ENCODE measurements around the gene MPIG6B. TPM values are rescaled to one million over a fixed set of nuclear protein-coding genes. Genes with fewer than 3 reads are reported as not detected.

The MPIG6B gene
- total RNA-seq, 2 experiments from 2014 or later, result not detected

DNA sequence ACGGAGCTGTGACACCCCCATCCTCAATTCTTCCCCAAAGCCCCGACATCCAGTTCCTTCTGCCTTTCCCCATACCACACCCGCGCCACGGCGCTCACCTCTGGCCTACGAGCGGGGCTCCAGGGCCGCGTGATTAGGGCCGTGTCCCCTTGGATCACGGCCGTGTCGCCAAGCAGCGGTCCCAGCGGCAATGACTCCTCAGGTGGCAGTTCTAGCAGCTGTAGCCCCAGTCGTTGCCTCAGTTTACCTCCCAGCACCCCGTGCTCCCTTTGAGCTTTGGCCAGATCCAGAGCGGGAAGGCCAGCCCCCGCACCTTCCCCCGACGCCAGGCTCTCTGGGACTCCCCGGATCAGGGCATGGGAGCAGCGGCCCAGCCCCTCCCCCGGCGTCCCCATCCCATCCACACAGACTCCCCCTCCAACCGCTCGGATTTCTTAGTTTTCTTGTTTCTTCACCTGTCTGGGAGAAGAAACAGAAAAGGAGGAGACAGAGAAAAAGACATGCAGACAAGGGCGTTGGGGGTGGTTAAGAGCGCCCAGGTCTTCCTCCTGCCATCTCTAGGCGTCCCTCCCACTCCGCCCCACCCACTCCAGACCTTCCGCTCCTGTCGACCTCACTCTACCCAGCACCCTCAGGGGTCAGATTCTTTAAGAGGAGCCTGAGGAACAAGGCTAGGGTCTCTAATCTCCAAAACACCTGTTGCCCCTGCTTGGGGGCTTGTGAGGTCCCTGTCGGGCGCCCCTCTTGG is 5.8 kb downstream of the MPIG6B start, which contains the start of gene DDAH2:
TSS of gene DDAH2 (minus strand) at position 533 of the 748 bp plus-strand sequence. CDS start at position 395, 138 bp downstream.
- Histone ChIP-seq H3K4me2 (ENCODE audit: low read length) (peak within 1 kb of the TSS; percentile 83), H2AFZ (ENCODE audit: low read length) (no peak within 1 kb of the TSS), H3K4me3 (ENCODE audit: low read depth, low read length, poor library complexity, severe bottlenecking) (peak within 1 kb of the TSS; percentile 66), H3K27ac (ENCODE audit: low read depth, low read length, poor library complexity, severe bottlenecking) (peak within 1 kb of the TSS; percentile 60), H4K20me1 (ENCODE audit: insufficient read depth, low read length) (0 out of 2 replicates have a peak, but pooled peaks cover 2% of the 10 kb centered on the region), H3K9me2 (ENCODE audit: insufficient read depth, low read length) (no peaks in the 10 kb centered on the region), H3K36me3 (ENCODE audit: insufficient read depth, low read length) (peaks cover 61% of the 10 kb centered on the region), H3K79me2 (ENCODE audit: insufficient read depth, low read depth, low read length) (peaks cover 4% of the 10 kb centered on the region; the same call in 1 of the 2 replicates), H3K9me3 (ENCODE audit: low read length) (no peaks in the 10 kb centered on the region), H3K4me1 (ENCODE audit: insufficient read depth, low read length, poor library complexity, severe bottlenecking) (peaks cover 48% of the 10 kb centered on the region)
- TF ChIP-seq, protein P1, sequence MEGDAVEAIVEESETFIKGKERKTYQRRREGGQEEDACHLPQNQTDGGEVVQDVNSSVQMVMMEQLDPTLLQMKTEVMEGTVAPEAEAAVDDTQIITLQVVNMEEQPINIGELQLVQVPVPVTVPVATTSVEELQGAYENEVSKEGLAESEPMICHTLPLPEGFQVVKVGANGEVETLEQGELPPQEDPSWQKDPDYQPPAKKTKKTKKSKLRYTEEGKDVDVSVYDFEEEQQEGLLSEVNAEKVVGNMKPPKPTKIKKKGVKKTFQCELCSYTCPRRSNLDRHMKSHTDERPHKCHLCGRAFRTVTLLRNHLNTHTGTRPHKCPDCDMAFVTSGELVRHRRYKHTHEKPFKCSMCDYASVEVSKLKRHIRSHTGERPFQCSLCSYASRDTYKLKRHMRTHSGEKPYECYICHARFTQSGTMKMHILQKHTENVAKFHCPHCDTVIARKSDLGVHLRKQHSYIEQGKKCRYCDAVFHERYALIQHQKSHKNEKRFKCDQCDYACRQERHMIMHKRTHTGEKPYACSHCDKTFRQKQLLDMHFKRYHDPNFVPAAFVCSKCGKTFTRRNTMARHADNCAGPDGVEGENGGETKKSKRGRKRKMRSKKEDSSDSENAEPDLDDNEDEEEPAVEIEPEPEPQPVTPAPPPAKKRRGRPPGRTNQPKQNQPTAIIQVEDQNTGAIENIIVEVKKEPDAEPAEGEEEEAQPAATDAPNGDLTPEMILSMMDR (conservative IDR thresholded peaks at IDR 0.05; ENCODE audit: low read length), result peak; percentile 91
- TF ChIP-seq EZH2phosphoT487 (IDR thresholded peaks at IDR 0.05; ENCODE audit: borderline replicate concordance, low read depth, low read length), result no peak
- intact Hi-C loops (cut with micrococcal nuclease; ENCODE audit: unreplicated experiment), result loop anchor here (1.0 kb wide), 3 partner anchors 9 to 101 kb away; no protein-coding TSS in a partner anchor
- DNase-seq (ENCODE audit: low spot score), result no peak
- CTCF ChIA-PET (ENCODE audit: unreplicated experiment), result no interaction called here
- no TSS peak for BruUV-seq (replicated peaks)
- POLR2A ChIA-PET, result interaction anchor here (1.1 to 2.2 kb wide), 2 partner anchors 11 to 101 kb away, joined by 3 to 19 read pairs; partner anchors contain the start of gene MSH5

DNA sequence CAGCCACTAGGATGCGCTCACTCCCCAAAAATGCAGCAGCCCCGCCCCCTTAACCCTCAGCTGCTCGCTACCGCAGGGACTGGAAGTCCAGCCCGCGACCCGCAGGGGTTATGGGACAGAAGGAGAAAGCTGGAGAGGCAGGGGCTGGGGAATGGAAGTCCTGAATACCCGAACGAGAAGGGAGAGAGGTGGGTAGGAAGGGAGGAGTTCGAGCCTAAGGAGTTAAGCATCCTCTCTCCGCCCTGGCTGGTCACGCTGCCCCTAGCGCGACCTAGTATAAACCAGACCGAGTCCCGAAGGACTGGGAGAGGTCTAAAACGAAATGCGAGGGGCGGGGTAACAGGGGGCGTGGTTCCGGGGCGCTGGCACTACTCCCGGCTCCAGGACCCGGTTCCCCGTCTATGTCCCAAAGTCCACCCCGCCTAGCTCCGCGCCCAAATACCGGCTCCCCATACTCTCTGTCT is 6.4 kb downstream of the MPIG6B start:
- 0 out of 2 replicates have a peak, but pooled peaks cover 8% of the 10 kb centered on the region for H4K20me1 ChIP-seq (ENCODE audit: insufficient read depth, low read length)
- H3K9me2 ChIP-seq (ENCODE audit: insufficient read depth, low read length), result no peaks in the 10 kb centered on the region
- H3K9me3 ChIP-seq (ENCODE audit: low read length), result no peaks in the 10 kb centered on the region
- TF ChIP-seq, protein P1 (conservative IDR thresholded peaks at IDR 0.05; ENCODE audit: low read length), result 0 out of 2 replicates have a peak, but pooled peaks have one; percentile 25
- TF ChIP-seq EZH2phosphoT487 (IDR thresholded peaks at IDR 0.05; ENCODE audit: borderline replicate concordance, low read depth, low read length), result no peak
- peak overlapping the region; percentile 2 for H3K27ac ChIP-seq (ENCODE audit: low read depth, low read length, poor library complexity, severe bottlenecking)
- H2AFZ ChIP-seq (ENCODE audit: low read length), result no peak overlapping the region
- H3K36me3 ChIP-seq (ENCODE audit: insufficient read depth, low read length), result peaks cover 67% of the 10 kb centered on the region
- peaks cover 54% of the 10 kb centered on the region for H3K4me1 ChIP-seq (ENCODE audit: insufficient read depth, low read length, poor library complexity, severe bottlenecking)
- intact Hi-C loops (cut with micrococcal nuclease; ENCODE audit: unreplicated experiment), result loop anchor here (1.0 kb wide), 3 partner anchors 9 to 101 kb away; no protein-coding TSS in a partner anchor
- ChIA-PET POLR2A (interaction anchor here (1.1 to 2.2 kb wide), 2 partner anchors 10 to 101 kb away, joined by 3 to 19 read pairs; partner anchors contain the start of gene MSH5), CTCF (ENCODE audit: unreplicated experiment) (interaction anchor here (1.8 kb wide), 1 partner anchor 9 kb away, joined by 5 read pairs; no protein-coding TSS in a partner anchor)
- peak overlapping the region; percentile 66 for H3K4me3 ChIP-seq (ENCODE audit: low read depth, low read length, poor library complexity, severe bottlenecking)
- peaks cover 10% of the 10 kb centered on the region; the same call in 1 of the 2 replicates for H3K79me2 ChIP-seq (ENCODE audit: insufficient read depth, low read depth, low read length)
- H3K4me2 ChIP-seq (ENCODE audit: low read length), result peak overlapping the region; percentile 83
- no TSS peak for BruUV-seq (replicated peaks)
- peak; percentile 85 for DNase-seq (ENCODE audit: low spot score)
